HepG2 (cell line): ENCODE results near the gene ANK3.

Experiments used
- MEF2D ChIP-seq: sonication (generic); formaldehyde crosslinking; IDR thresholded peaks from 2 replicates; pipeline ENCODE4 v1.5.1; 2020; ENCODE audit warnings: mild to moderate bottlenecking, missing genetic modification reagents
- SIN3A ChIP-seq: IDR thresholded peaks from 2 replicates; pipeline ENCODE4 v1.6.1; 2011; ENCODE audit warnings: low read depth, mild to moderate bottlenecking, control low read depth, low read length, borderline replicate concordance
- SUZ12 ChIP-seq: fragments of 150-350 bp; IDR thresholded peaks from 2 replicates; pipeline ENCODE4 v1.6.1; 2014; ENCODE audit warnings: low read depth, low read length

- TF ChIP-seq MEF2D (CRISPR knock-in tag) (no peak), SIN3A (no peak), SUZ12 (no peak)
These were observed 265.1 kb downstream of the ANK3 start for GRCh38 chr10:60124536-60124935.
